ENCODE measurements around the gene MFRP. TPM values are rescaled to one million over a fixed set of nuclear protein-coding genes. Genes with fewer than 3 reads are reported as not detected.

Gene MFRP
- total RNA-seq, 2 experiments from 2014 or later, result not detected

- Mint-ChIP-seq H3K4me1 (ENCODE audit: low read depth) (peaks cover 8% of the 10 kb centered on the region), H3K36me3 (ENCODE audit: low read depth) (no peaks in the 10 kb centered on the region), H3K4me3 (no peak overlapping the region), H3K27ac (no peak overlapping the region), H3K9me3 (no peaks in the 10 kb centered on the region), H3K27me3 (no peaks in the 10 kb centered on the region)
- CTCF ChIA-PET, result interaction anchor here (2.7 to 15.0 kb wide), 3 partner anchors 20 to 57 kb away, joined by 9 to 241 read pairs (median 28); partner anchors contain the start of gene C1QTNF5
- DNase-seq, result no peak
- POLR2A ChIA-PET, result interaction anchor here (0.8 kb wide), 1 partner anchor 58 kb away, joined by 3 read pairs; no protein-coding TSS in a partner anchor
- intact Hi-C loops (cut with micrococcal nuclease), result no loop called here
- no peak for TF ChIP-seq CTCF (IDR thresholded peaks at IDR 0.05)
- ATAC-seq, result no peak
Measured at GRCh38 chr11:119378851-119379465, 32.5 kb upstream of the MFRP start.

- Mint-ChIP-seq H3K27me3 (no peaks in the 10 kb centered on the region), H3K9me3 (no peaks in the 10 kb centered on the region), H3K4me3 (no peak overlapping the region), H3K27ac (no peak overlapping the region), H3K36me3 (ENCODE audit: low read depth) (no peaks in the 10 kb centered on the region), H3K4me1 (ENCODE audit: low read depth) (peaks cover 14% of the 10 kb centered on the region)
- TF ChIP-seq CTCF (IDR thresholded peaks at IDR 0.05), result no peak
- intact Hi-C loops (cut with micrococcal nuclease), result no loop called here
- POLR2A ChIA-PET, result no interaction called here
- DNase-seq (no peak), ATAC-seq (no peak)
- CTCF ChIA-PET, result interaction anchor here (1.4 to 15.0 kb wide), 3 partner anchors 19 to 97 kb away, joined by 3 to 241 read pairs (median 28); no protein-coding TSS in a partner anchor
Measured at GRCh38 chr11:119377961-119378667, 31.6 kb upstream of the MFRP start.

- Mint-ChIP-seq H3K27ac (no peak overlapping the region), H3K4me1 (ENCODE audit: low read depth) (peaks cover 14% of the 10 kb centered on the region), H3K9me3 (no peaks in the 10 kb centered on the region), H3K36me3 (ENCODE audit: low read depth) (no peaks in the 10 kb centered on the region), H3K4me3 (no peak overlapping the region), H3K27me3 (no peaks in the 10 kb centered on the region)
- intact Hi-C loops (cut with micrococcal nuclease), result no loop called here
- DNase-seq (no peak), ATAC-seq (no peak)
- POLR2A ChIA-PET, result no interaction called here
- CTCF ChIA-PET, result interaction anchor here (1.4 to 15.0 kb wide), 2 partner anchors 18 to 97 kb away, joined by 3 to 241 read pairs; no protein-coding TSS in a partner anchor
- no peak for TF ChIP-seq CTCF (IDR thresholded peaks at IDR 0.05)
Measured at GRCh38 chr11:119377112-119377901, 30.8 kb upstream of the MFRP start.

DNA sequence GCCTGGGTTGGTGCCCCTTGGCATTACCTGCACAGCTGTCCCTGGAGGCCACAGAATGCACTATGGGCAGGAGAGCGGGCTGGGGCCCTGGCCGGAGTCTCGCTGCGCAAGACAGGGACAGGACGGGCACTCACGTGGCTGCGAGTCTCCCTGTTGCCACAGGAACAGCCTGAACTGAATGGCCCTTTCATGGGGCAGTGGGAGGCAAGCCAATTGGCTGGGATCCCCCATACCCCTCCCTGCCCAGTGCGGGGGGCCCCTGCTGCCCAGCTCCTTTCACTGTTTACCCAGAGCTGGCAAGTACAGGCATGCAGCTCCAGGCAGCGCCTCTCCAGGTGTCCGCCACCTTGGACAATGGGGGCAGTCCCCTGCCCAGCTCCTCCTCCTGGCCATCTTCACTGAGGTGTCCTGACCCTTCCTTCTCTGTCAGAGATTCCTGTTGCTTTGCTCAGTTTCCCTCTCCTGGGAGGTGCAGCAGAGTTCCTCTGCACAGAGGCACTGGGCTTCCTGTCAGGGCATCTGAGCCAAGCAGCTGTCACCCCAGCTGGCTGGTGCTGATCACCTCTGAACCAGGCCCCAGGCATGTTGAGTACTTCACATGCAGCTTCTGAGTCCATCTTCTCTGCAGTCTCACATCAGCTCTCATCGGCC lies 29.8 kb upstream of the MFRP start:
- intact Hi-C loops (cut with micrococcal nuclease), result no loop called here
- Mint-ChIP-seq H3K27ac (no peak overlapping the region), H3K36me3 (ENCODE audit: low read depth) (no peaks in the 10 kb centered on the region), H3K9me3 (no peaks in the 10 kb centered on the region), H3K4me1 (ENCODE audit: low read depth) (peaks cover 11% of the 10 kb centered on the region), H3K4me3 (no peak overlapping the region), H3K27me3 (no peaks in the 10 kb centered on the region)
- TF ChIP-seq CTCF (IDR thresholded peaks at IDR 0.05), result no peak
- DNase-seq, result no peak
- ChIA-PET CTCF (interaction anchor here (0.8 to 15.0 kb wide), 7 partner anchors 17 to 104 kb away, joined by 3 to 241 read pairs (median 4); no protein-coding TSS in a partner anchor), POLR2A (interaction anchor here (1.5 kb wide), 1 partner anchor 20 kb away, joined by 5 read pairs; no protein-coding TSS in a partner anchor)
- no peak for ATAC-seq

All from activated CD8-positive, alpha-beta T cell treated with anti-CD3 and anti-CD28 coated beads for 36 hours (primary cell).